ENCODE results near the gene HPS5.

- TF ChIP-seq ELK1 (IDR thresholded peaks at IDR 0.05; ENCODE audit: borderline replicate concordance, low read depth, low read length) = no peak
- TF ChIP-seq RCOR1 (IDR thresholded peaks at IDR 0.05; ENCODE audit: insufficient replicate concordance, low read length) = no peak
- TF ChIP-seq POLR2A (IDR thresholded peaks at IDR 0.05; ENCODE audit: low read depth, low read length) = no peak
- TF ChIP-seq CTCF (conservative IDR thresholded peaks at IDR 0.05; ENCODE audit: low read depth, low read length) = no peak
- no peak for TF ChIP-seq FOS (IDR thresholded peaks at IDR 0.05; ENCODE audit: low read depth, low read length)
- no peak for TF ChIP-seq USF2 (IDR thresholded peaks at IDR 0.05; ENCODE audit: low read depth, low read length)
- TF ChIP-seq MAZ (IDR thresholded peaks at IDR 0.05; ENCODE audit: borderline replicate concordance, low read depth, low read length) = no peak
- no peak for TF ChIP-seq SMC3 (IDR thresholded peaks at IDR 0.05; ENCODE audit: low read depth, low read length)
- no peak for TF ChIP-seq NFE2L2 (IDR thresholded peaks at IDR 0.05; ENCODE audit: low read depth, low read length)
- TF ChIP-seq CEBPB (IDR thresholded peaks at IDR 0.05; ENCODE audit: low read depth, low read length) = no peak
- no peak for TF ChIP-seq RFX5 (IDR thresholded peaks at IDR 0.05; ENCODE audit: low read depth, low read length)
- TF ChIP-seq MAFK (IDR thresholded peaks at IDR 0.05; ENCODE audit: low read depth, low read length) = no peak
- no peak for TF ChIP-seq BHLHE40 (IDR thresholded peaks at IDR 0.05; ENCODE audit: low read depth, low read length)
These were observed 36.7 kb upstream of the HPS5 start for GRCh38 chr11:18358646-18359045.
